Measurements from ENCODE around the gene DLG2. TPM values are rescaled to one million over a fixed set of nuclear protein-coding genes. Genes with fewer than 3 reads are reported as not detected.

The DLG2 gene
- total RNA-seq, 2 donors from 2014 or later, result 1.9 to 3.2 TPM

DNA sequence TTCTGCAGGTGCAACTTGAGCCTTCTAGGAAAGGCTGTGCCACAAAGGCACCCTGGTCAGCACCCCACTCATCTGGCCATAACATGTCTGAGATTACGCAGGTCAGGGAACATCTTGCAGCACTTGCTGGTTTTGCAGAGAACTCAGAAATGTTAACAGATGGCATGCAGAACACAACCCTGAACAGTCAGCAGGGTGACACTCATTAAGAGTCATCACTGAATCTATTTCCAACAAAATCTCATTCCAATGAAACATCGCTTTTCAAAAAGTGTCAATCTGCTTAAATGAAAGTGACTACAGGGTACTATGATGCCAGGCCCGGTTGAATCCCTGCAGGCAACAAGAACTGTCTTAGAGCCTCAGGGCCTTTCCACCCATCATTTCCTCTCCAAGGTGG lies 1971.2 kb downstream of the DLG2 start:
- intact Hi-C loops (cut with DNase I, micrococcal nuclease), result no loop called here
- DNase-seq (no peak), ATAC-seq (no peak)

DNA sequence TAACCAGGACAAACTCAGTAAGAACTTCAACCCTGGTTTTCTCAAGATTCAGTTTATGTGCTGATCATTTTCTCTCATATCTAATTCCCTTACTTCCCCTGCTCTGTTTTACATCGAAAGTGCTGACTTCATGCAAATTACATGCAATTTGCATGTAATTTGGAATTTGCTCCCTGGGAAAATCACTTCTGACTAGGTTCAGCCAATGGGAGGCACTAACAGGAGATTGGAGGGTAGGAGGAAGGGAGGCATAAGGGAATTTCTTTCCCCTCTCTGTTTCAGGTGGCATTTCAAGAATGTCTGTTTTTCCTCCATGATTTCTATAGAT lies 1977.7 kb downstream of the DLG2 start:
- ATAC-seq, result no peak
- intact Hi-C loops (cut with DNase I, micrococcal nuclease), result no loop called here

GRCh38 chr11:83648610-83649527 lies 1978.3 kb downstream of the DLG2 start:
- ATAC-seq, result no peak
- intact Hi-C loops (cut with DNase I, micrococcal nuclease), result no loop called here
- DNase-seq, result no peak

More for the DNA sequence above, 1977.7 kb downstream of the DLG2 start:
- no peak for DNase-seq

DNA sequence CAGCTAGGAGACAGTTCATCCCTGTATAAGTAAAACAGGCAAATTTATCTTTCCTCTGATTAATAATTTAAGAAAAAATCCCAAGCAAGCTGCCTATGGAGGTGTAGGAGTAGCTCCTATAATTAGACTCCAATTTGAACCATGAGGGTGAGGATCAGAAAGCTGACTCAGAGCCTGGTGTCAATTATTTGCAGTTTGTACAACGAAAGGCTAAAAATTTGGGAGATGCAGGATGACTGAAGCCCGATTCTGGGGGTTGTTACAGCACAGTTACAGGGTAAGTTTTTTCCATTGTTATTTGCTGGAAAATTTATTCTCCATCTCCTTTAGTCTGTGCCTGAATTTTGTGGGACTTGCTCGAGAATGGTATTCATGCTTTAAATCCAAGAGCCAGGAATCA lies 1981.6 kb downstream of the DLG2 start:
- ATAC-seq (no peak), DNase-seq (no peak)
- intact Hi-C loops (cut with DNase I, micrococcal nuclease), result no loop called here

GRCh38 chr11:83643115-83643514 lies 1984.0 kb downstream of the DLG2 start:
- ATAC-seq (no peak), DNase-seq (no peak)
- intact Hi-C loops (cut with DNase I, micrococcal nuclease), result no loop called here

- intact Hi-C loops (cut with DNase I, micrococcal nuclease), result no loop called here
- no peak for ATAC-seq
- no peak for DNase-seq
These were observed 1984.6 kb downstream of the DLG2 start for GRCh38 chr11:83642500-83642899.

GRCh38 chr11:83641511-83641910 lies 1985.6 kb downstream of the DLG2 start:
- intact Hi-C loops (cut with DNase I, micrococcal nuclease), result no loop called here
- ATAC-seq (no peak), DNase-seq (no peak)

GRCh38 chr11:83639995-83640758 lies 1987.0 kb downstream of the DLG2 start:
- intact Hi-C loops (cut with DNase I, micrococcal nuclease), result no loop called here
- DNase-seq (no peak), ATAC-seq (no peak)

GRCh38 chr11:83635166-83635565 lies 1992.0 kb downstream of the DLG2 start:
- DNase-seq (no peak), ATAC-seq (no peak)
- intact Hi-C loops (cut with DNase I, micrococcal nuclease), result no loop called here

DNA sequence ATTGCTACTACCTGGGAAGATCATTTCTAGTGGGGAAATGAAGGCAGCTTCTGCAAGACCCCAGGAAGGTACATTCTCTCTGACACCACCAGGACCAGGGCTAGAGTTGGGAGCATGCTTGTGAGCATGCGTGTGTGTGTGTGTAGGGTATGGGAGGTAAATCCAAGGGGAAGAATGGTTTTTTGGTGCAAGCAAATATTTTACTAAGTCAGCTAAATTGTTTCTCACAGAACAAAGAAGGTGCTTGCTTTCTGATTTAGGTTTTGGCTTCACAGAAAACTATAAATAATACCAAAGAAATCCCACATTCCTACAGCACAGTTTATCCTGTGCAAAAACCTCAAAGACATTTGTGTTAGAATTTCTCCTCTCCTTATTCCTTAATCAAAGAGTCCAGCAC lies 1996.9 kb downstream of the DLG2 start:
- DNase-seq, result no peak
- intact Hi-C loops (cut with DNase I, micrococcal nuclease), result no loop called here
- no peak for ATAC-seq

- ATAC-seq (no peak), DNase-seq (no peak)
- intact Hi-C loops (cut with DNase I, micrococcal nuclease), result no loop called here
These were observed 1997.4 kb downstream of the DLG2 start for GRCh38 chr11:83629775-83630174.

DNA sequence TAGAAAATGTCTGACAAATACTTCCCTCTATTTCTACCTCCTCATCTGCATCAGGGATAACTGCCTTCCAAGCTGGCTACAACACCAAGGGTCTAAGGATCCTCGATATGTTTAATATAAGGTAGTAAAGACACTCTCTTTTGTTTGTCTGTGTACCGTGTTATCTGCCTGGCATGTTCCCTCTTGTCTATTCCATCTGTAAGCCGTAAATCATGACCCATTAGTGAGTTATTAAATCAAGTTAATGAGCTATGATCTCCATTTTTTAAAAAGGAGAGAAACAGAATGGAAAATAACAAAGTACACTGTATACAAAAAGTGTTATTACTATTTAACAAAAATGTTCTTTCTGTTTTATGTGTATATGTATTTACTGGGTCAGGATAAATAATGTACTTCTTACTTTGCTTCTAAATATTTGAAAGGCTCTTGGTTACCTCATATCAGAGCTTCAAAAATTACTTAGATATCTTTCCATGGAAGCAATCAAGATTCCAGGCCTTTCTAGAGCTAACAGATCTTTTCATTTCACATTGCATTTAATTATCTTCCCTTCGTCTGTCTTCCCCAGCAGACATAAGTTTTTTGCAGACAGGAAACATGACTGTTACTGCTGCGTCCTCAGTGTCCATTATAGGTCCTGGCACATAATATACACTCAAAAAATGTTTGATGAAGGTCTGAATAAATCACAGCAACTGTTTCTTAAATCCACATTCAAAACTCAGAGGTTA lies 1998.4 kb downstream of the DLG2 start:
- no peak for ATAC-seq
- DNase-seq, result no peak
- intact Hi-C loops (cut with DNase I, micrococcal nuclease), result no loop called here

DNA sequence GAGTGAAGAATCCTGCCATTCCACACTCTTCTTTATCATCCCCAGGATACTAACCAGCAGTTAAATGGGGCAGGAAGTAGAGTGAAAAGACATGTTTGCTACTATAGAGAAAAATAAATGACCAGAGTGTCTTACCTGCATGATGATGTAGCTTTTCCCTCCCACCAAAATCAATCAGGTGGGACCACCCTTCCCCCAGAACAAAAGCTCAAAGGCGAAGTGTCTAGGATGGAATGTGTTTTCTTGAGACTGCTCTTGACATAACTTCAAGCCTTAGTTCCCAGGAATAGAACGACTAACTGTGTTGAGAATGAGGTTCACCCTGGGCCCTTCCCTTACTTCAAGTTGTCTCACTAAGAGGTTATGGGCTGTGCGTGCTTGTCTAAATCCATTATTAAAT lies 2001.8 kb downstream of the DLG2 start:
- DNase-seq (no peak), ATAC-seq (no peak)
- intact Hi-C loops (cut with DNase I, micrococcal nuclease), result no loop called here

- intact Hi-C loops (cut with DNase I, micrococcal nuclease), result no loop called here
- DNase-seq (no peak), ATAC-seq (no peak)
These were observed 2009.5 kb downstream of the DLG2 start for GRCh38 chr11:83617671-83618070.

DNA sequence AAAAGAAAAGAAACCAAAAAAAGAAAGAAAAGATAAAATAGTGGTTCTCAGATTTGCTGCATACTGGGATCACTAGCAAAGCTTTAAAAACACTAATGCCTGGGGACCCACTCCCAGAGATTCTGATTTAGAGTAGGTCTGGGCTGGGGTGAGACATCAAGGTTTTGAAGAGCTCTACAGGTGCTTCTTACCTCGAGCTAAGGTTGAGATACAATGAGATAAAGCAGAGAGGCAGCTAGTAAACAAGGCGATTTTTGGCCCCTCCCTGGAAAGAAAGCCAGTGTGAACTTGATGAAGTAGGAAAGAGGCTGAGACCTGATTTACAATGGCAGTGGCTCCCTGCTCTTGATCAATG lies 2013.4 kb downstream of the DLG2 start:
- intact Hi-C loops (cut with DNase I, micrococcal nuclease), result no loop called here
- no peak for DNase-seq

DNA sequence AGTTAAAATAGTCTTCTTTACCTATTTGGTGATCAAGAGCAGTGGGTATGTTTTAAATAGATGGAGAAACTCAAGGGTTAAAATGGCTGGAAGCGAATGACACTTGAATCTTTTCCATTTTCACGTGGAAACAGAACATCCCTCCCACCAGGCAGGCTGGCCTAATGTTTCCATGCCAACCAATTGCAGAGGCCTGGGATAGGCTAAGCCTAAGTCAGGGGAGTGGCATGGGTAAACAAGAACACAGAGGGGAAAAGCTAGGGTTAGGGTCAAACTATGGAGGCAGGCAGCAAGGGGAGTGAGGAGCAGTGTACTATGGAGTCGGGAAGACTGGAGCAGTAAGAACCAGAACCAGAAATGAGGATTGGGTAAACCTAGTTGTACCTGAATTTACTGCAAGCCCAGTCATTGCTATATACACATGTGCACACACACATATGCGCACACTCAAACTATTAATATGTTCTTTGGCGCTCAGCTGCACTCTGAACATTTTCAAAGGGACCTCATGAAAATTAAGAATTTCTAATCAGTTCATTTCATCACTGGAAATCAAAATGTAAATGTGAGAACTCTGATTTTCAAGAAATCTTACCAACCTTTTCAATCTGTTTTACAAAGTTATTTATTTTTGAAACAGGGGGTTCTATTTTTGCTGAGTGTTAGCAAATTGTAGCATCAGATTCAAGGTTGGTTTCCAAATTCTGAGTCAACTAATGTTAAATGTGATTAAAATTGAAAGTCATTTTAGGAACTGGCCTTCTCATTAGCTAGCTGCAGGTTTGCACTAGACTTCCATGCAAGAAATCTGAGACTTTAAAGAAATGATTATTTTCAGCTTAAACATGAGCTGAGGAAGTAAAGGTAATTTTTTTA lies 2014.0 kb downstream of the DLG2 start:
- DNase-seq (no peak), ATAC-seq (no peak)
- intact Hi-C loops (cut with DNase I, micrococcal nuclease), result no loop called here

More for the DNA sequence above, 2013.4 kb downstream of the DLG2 start:
- ATAC-seq, result no peak

DNA sequence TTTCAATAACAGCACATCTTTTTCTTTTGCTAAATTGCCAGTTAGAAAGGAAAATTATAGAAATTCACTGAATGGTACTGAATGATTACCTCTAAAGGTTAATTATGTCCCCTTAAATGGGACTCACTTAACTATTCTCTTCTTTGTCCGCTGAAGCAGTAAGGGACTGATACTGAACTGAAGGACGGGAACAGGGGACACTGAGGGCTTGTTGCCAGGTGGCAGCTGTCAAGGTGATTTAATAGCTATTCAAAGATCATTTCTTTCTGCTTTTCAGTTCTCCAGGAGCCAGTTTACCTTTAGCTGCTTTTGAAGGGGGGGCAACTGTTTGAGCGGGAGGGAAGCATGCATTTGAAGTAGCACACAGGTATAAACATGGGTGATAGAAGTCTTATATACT lies 2015.5 kb downstream of the DLG2 start:
- DNase-seq, result no peak
- no peak for ATAC-seq
- intact Hi-C loops (cut with DNase I, micrococcal nuclease), result no loop called here

- DNase-seq (no peak), ATAC-seq (no peak)
- intact Hi-C loops (cut with DNase I, micrococcal nuclease), result no loop called here
These were observed 2016.1 kb downstream of the DLG2 start for GRCh38 chr11:83611031-83611430.

- DNase-seq, result no peak
- ATAC-seq, result no peak
- intact Hi-C loops (cut with DNase I, micrococcal nuclease), result no loop called here
These were observed 2018.0 kb downstream of the DLG2 start for GRCh38 chr11:83609191-83609590.
